Parathyroid adenoma (tissue), 2 donors: ENCODE data around the gene DPYD.

ENCODE experiments used
- H2AFZ ChIP-seq: fragments of 300-600 bp; sonication (generic); one replicate; pipeline ENCODE4 v1.7.0; 2017; ENCODE audit warnings: antibody characterized with exemption, mild to moderate bottlenecking
- H3K27ac ChIP-seq: fragments of 300-600 bp; sonication (generic); one replicate; pipeline ENCODE4 v1.7.0; 2017
- H3K27me3 ChIP-seq: fragments of 300-600 bp; sonication (generic); one replicate; pipeline ENCODE4 v1.7.0; 2017; ENCODE audit warnings: low read length; ENCODE audit not compliant: control insufficient read depth, insufficient read depth
- H3K36me3 ChIP-seq: fragments of 300-600 bp; sonication (generic); one replicate; pipeline ENCODE4 v1.7.0; 2017; ENCODE audit warnings: low read length; ENCODE audit not compliant: control insufficient read depth, insufficient read depth
- H3K4me1 ChIP-seq: fragments of 300-600 bp; sonication (generic); one replicate; pipeline ENCODE4 v1.7.0; 2017; ENCODE audit warnings: control low read depth
- H3K4me2 ChIP-seq: fragments of 300-600 bp; sonication (generic); one replicate; pipeline ENCODE4 v1.7.0; 2017; ENCODE audit warnings: low read length
- H3K4me3 ChIP-seq: fragments of 300-600 bp; sonication (generic); one replicate; pipeline ENCODE4 v1.7.0; 2017; ENCODE audit warnings: low read depth, low read length
- H3K79me2 ChIP-seq: fragments of 300-600 bp; sonication (generic); one replicate; pipeline ENCODE4 v1.7.0; 2017; ENCODE audit warnings: control low read depth
- H3K9ac ChIP-seq: fragments of 300-600 bp; sonication (generic); one replicate; pipeline ENCODE4 v1.7.0; 2017; ENCODE audit warnings: mild to moderate bottlenecking
- H3K9me3 ChIP-seq: fragments of 300-600 bp; sonication (generic); one replicate; pipeline ENCODE4 v1.7.0; 2017; ENCODE audit warnings: low read length; ENCODE audit not compliant: control insufficient read depth
- TF ChIP-seq, protein P1 (sequence below): fragments of 300-600 bp; sonication (generic); IDR thresholded peaks from one replicate; pipeline ENCODE4 v1.7.0; 2017; ENCODE audit warnings: antibody characterized with exemption, mild to moderate bottlenecking
- donor health status: primary hyperparathyroidism.

The DPYD gene

DNA sequence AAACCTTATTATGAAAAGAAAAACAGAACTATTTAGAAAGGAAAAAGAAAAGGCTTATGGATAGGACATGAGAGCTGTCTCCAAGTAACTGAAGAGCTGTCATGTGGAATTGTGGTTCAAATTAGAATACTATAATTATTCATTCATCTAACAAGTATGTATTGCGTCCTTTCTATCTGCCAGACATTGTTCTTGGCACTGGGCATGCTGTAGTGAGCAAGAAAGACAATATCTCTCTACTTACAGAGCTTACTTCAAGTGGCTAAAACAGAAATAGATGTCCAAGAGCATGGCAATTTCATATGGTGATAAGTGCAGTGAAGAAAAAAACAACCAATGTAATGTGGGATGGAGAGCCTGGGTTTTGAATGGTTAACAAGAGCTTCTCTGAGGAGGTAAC lies 413.0 kb downstream of the DPYD start:
- Histone ChIP-seq H3K36me3 (no peaks in the 10 kb centered on the region), H3K4me2 (no peak overlapping the region), H3K9me3 (no peaks in the 10 kb centered on the region), H3K4me3 (no peak overlapping the region), H3K79me2 (no peaks in the 10 kb centered on the region), H2AFZ (no peak overlapping the region), H3K27ac (no peak overlapping the region), H3K27me3 (no peaks in the 10 kb centered on the region), H3K4me1 (no peaks in the 10 kb centered on the region), H3K9ac (no peak overlapping the region)
- TF ChIP-seq, protein P1, sequence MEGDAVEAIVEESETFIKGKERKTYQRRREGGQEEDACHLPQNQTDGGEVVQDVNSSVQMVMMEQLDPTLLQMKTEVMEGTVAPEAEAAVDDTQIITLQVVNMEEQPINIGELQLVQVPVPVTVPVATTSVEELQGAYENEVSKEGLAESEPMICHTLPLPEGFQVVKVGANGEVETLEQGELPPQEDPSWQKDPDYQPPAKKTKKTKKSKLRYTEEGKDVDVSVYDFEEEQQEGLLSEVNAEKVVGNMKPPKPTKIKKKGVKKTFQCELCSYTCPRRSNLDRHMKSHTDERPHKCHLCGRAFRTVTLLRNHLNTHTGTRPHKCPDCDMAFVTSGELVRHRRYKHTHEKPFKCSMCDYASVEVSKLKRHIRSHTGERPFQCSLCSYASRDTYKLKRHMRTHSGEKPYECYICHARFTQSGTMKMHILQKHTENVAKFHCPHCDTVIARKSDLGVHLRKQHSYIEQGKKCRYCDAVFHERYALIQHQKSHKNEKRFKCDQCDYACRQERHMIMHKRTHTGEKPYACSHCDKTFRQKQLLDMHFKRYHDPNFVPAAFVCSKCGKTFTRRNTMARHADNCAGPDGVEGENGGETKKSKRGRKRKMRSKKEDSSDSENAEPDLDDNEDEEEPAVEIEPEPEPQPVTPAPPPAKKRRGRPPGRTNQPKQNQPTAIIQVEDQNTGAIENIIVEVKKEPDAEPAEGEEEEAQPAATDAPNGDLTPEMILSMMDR: no peak

DNA sequence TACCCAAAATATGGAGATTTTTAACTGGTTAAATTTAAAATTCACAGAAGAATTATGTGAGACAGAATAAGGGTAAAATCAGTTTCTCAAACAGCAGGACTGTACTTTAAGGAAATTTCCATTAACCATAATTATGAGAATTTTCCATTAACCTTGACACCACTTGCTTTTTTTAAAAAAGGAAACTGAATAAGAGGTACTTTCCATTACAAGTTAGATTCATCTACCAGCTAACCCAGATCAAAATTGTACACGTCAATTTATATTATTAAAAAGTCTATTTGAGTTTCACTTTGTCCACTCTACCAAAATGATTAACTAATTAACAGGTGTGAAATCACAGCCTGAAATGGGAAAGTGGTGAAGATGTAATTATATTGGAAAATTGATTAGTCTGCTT lies 414.5 kb downstream of the DPYD start:
- H3K9me3 ChIP-seq: no peaks in the 10 kb centered on the region
- TF ChIP-seq, protein P1: no peak
- no peaks in the 10 kb centered on the region for H3K27me3 ChIP-seq

DNA sequence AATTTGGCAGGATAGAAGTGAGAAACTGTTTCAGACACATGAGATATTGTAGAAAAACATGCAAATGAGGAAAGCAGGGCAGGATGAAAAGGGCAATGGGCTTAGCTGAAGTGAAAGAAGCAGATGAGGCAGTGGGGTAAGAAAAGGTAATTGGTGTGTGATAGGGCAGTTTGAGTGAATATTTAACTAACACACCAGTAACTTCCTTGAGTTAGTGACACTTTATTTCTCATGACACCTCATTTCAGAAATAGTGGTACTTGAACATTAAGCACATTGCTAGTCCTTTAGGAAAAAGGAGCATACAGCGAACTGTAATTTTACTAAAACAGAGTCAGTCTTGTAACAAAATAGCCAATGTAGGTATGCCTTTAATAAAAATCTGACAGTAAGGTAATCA lies 415.0 kb downstream of the DPYD start:
- no peak overlapping the region for H3K9ac ChIP-seq
- no peaks in the 10 kb centered on the region for H3K9me3 ChIP-seq
- H3K27me3 ChIP-seq: no peaks in the 10 kb centered on the region
- H3K4me1 ChIP-seq: no peaks in the 10 kb centered on the region
- H2AFZ ChIP-seq: no peak overlapping the region
- H3K36me3 ChIP-seq: no peaks in the 10 kb centered on the region
- TF ChIP-seq, protein P1: no peak
- H3K4me2 ChIP-seq: no peak overlapping the region
- no peak overlapping the region for H3K27ac ChIP-seq
- H3K4me3 ChIP-seq: no peak overlapping the region
- H3K79me2 ChIP-seq: no peaks in the 10 kb centered on the region

More for the DNA sequence above, 414.5 kb downstream of the DPYD start:
- no peak overlapping the region for H3K4me3 ChIP-seq
- H3K4me1 ChIP-seq: no peaks in the 10 kb centered on the region
- H3K4me2 ChIP-seq: no peak overlapping the region
- H2AFZ ChIP-seq: no peak overlapping the region
- H3K79me2 ChIP-seq: no peaks in the 10 kb centered on the region
- no peak overlapping the region for H3K9ac ChIP-seq
- H3K36me3 ChIP-seq: no peaks in the 10 kb centered on the region
- no peak overlapping the region for H3K27ac ChIP-seq

DNA sequence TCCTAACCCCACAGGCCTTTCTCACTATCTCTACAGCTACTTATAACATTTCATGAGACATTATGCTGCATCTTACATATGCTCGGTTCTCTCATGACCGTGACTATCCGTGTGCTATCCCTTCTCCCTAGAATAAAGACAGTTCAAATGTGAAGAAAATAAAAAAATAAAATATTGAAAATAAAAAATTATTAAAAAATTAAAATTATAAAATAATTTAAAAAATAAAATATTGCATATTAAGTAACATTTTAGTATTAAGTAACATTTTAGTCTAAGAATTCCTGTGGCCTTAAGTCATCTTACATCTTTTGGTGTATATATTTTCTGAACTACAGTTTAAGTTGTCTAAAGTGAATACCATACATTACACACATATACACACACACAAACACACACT lies 415.5 kb downstream of the DPYD start:
- TF ChIP-seq, protein P1: no peak
- Histone ChIP-seq H3K9ac (no peak overlapping the region), H2AFZ (no peak overlapping the region), H3K9me3 (no peaks in the 10 kb centered on the region), H3K36me3 (no peaks in the 10 kb centered on the region), H3K27me3 (no peaks in the 10 kb centered on the region), H3K79me2 (no peaks in the 10 kb centered on the region), H3K4me2 (no peak overlapping the region), H3K4me1 (no peaks in the 10 kb centered on the region), H3K4me3 (no peak overlapping the region), H3K27ac (no peak overlapping the region)

DNA sequence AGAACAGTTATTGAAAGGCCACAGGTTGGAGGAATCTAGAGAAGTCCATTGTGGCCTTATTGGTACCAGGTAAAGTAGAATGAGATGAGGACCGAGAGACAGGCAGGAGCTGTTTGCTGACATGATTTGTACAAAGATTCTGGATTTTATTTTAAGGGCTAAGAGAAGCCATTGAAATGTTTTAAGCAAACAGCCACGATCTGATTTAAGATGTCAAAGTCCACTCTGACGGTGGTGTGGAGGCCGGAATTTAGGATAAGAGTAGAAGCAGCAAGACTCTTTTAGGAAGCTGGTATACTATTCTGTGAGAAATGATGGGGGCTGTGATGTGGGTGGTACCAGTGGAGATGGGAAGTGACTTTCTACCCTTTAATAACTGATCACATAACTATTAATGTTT lies 418.5 kb downstream of the DPYD start:
- Histone ChIP-seq H3K4me1 (no peaks in the 10 kb centered on the region), H3K4me3 (no peak overlapping the region), H3K9me3 (no peaks in the 10 kb centered on the region), H3K4me2 (no peak overlapping the region), H3K27me3 (no peaks in the 10 kb centered on the region), H3K27ac (no peak overlapping the region), H2AFZ (no peak overlapping the region), H3K9ac (no peak overlapping the region), H3K36me3 (no peaks in the 10 kb centered on the region), H3K79me2 (no peaks in the 10 kb centered on the region)
- TF ChIP-seq, protein P1: no peak
